ENCODE data around the gene ADAMTS5.

DNA sequence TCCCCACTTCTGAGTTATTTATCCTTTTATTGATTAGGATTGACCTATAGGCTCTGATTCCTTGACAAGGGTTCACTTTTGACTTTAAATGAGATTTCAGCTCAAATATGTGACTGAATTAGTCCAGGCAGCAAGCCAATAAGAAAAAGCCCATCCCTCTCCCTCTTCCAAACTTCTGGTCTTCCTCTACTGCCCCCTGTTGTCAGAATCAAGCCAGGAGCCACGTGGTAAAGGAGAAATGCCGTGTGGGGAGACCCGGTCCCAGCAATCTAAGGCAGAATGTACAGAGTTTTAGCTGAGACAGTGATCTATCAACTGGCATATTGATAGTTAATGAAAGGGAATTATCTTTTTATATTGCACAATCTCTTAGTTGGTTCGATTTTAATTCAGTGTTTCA lies 5.2 kb downstream of the ADAMTS5 start:
- TF ChIP-seq, protein P1, sequence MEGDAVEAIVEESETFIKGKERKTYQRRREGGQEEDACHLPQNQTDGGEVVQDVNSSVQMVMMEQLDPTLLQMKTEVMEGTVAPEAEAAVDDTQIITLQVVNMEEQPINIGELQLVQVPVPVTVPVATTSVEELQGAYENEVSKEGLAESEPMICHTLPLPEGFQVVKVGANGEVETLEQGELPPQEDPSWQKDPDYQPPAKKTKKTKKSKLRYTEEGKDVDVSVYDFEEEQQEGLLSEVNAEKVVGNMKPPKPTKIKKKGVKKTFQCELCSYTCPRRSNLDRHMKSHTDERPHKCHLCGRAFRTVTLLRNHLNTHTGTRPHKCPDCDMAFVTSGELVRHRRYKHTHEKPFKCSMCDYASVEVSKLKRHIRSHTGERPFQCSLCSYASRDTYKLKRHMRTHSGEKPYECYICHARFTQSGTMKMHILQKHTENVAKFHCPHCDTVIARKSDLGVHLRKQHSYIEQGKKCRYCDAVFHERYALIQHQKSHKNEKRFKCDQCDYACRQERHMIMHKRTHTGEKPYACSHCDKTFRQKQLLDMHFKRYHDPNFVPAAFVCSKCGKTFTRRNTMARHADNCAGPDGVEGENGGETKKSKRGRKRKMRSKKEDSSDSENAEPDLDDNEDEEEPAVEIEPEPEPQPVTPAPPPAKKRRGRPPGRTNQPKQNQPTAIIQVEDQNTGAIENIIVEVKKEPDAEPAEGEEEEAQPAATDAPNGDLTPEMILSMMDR (IDR thresholded peaks at IDR 0.05): 0 out of 2 replicates have a peak, but pooled peaks have one; percentile 17
- TF ChIP-seq POLR2AphosphoS5 (IDR thresholded peaks at IDR 0.05; ENCODE audit: low read depth, low read length) (no peak), TCF7L2 (IDR thresholded peaks at IDR 0.05; ENCODE audit: low read depth, low read length) (no peak)
